ENCODE data around the gene JOSD2.
"Not testable (repeated sequence)": the region's sequence is repeated elsewhere in the genome, so short reads cannot be mapped to it uniquely, and the experiment has no call there.

Gene JOSD2

DNA sequence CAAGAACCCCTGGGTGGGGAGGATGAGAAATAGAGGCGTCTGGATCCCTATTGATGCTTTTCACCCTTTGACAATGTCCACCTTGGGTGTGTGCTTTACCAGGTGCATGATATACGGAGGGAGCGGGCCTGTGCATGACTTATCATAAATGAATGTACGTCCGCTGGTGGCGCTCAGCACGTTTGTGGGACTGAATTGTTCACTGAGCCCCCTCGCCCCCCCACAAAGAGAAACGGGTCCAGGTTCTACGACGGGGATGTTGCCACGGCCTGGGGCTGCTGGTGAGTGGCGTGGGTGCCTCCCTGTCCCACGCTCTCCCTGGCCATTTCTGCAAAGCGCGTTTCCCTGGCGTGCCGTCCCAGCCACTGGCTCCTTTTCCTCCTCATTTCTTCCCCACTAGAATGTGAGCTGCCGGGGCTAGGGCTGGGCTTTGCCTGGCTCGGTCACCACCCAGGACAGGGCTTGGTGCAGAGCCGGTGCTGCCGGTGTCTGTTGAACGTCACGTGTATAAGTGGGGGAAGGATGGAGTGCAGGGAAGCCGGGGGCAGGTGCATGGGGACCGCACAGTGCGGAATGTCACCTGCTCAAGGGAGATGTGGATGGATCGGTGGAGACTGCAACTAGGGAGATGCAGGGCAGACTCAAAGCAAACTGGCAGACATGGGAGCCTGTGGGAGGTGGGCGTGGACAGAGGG, 35.7 kb upstream of the JOSD2 start:
- DNase-seq = no peak

GRCh38 chr19:50542943-50543342, 32.0 kb upstream of the JOSD2 start:
- DNase-seq = no peak

DNA sequence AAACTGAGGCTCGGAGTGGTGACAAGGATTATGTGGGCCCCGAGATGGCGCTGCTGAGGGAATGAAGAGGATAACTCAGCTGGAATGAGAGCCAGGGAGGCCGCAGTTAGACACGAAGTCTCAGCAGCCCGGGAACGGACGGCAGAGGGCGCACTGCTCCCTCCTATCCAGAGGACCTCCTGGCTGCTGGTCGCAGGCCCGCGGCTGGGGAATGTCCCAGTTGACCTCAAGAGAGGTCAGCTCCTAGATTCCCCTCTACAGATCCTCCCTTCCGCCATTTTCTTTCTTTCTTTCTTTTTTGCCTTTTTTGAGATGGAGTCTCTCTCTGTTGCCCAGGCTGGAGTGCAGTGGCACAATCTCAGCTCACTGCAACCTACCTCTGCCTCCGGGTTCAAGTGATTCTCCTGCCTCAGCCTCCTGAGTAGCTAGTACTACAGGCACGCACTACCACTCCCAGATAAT, 26.8 kb upstream of the JOSD2 start:
- DNase-seq = peak; percentile 89

- DNase-seq = no peak
Observed at GRCh38 chr19:50537306-50537685, 26.3 kb upstream of the JOSD2 start.

GRCh38 chr19:50536662-50537305, 25.8 kb upstream of the JOSD2 start:
- DNase-seq = no peak

- no peak for DNase-seq
Observed at GRCh38 chr19:50535672-50536187, 24.7 kb upstream of the JOSD2 start.

DNA sequence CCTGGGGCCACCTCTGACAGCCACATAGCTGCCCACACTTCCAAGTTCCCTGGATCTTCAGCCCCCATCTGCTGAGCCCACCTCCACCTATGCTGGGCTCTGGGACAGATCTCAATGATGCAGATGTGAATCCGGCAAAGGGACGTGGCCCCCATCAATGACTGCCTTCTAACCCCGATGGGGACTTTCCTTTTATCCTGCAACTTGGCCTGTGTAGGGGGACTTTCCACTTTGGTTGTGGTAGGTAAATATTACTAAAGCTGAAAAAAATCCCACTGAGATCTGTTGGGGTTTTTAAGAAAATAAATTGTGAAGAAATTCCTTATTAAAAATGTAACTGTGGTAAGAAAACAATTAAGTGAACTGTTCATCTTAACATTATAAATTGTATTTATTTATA, 23.5 kb upstream of the JOSD2 start:
- DNase-seq = no peak

DNA sequence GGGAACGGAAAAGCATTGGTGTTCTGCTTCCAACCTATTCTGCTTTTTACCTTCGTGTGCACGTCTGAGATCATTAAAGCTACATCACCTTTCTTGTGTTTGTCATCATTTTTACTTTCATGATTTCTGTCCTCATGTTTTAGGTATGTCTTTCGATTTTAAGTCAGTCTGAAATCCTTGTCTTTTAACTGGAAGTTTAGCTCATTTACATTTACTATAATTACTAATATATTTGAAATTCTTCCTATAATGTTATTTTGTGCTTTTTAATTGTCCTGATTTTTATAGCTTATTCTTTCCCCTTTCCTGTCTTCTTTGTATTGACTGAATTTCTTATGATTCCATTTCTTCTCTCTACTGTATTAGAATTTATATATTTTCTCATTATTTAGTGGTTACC, 22.0 kb upstream of the JOSD2 start:
- no peak for DNase-seq

- no peak for DNase-seq
Observed at GRCh38 chr19:50531171-50531612, 20.2 kb upstream of the JOSD2 start.

DNA sequence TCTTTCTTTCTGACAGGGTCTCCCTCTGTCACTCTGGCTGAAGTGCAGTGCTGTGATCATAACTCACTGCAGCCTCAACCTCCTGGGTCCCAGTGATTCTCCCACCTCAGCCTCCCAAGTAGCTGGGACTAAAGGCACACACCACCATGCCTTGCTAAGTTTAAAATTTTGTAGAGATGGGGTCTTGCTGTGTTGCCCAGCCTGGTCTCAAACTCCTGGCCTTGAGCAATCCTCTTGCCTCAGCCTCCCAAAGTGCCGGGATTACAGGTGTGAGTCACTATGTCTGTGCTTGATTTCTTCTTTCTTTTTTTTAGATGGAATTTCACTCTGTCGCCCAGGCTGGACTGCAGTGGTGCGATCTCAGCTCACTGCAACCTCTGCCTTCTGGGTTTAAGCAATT, 17.1 kb upstream of the JOSD2 start:
- DNase-seq = not testable (repeated sequence)

GRCh38 chr19:50522881-50523280, 11.9 kb upstream of the JOSD2 start:
- DNase-seq = no peak

GRCh38 chr19:50520822-50521465, 10.0 kb upstream of the JOSD2 start:
- no peak for DNase-seq

DNA sequence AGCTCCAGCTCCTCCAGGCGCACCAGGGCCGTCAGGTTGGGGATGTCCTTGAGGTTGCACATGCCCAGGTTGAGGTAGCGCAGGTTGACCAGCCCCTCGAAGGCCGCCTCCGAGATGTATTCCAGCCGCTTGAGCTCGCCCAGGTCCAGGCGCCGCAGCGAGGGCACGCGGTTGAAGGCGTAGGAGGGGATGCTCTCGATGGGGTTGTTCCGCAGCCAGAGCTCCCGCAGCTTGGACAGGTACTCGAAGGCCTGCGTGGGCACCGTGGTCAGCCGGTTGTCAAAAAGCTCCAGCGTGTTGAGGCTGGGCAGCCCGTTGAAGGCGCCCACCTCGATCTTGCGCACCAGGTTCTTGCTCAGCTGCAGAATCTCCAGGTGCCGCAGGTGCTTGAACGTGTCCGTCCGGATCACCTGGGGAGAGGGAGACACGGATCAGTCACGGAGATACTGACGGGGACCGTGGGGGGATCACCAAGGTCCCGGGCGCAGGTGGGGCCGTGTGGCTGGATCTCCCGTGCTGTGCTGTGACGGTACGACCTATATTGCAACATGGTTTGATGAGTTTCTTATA, 8.1 kb upstream of the JOSD2 start:
- no peak for DNase-seq

DNA sequence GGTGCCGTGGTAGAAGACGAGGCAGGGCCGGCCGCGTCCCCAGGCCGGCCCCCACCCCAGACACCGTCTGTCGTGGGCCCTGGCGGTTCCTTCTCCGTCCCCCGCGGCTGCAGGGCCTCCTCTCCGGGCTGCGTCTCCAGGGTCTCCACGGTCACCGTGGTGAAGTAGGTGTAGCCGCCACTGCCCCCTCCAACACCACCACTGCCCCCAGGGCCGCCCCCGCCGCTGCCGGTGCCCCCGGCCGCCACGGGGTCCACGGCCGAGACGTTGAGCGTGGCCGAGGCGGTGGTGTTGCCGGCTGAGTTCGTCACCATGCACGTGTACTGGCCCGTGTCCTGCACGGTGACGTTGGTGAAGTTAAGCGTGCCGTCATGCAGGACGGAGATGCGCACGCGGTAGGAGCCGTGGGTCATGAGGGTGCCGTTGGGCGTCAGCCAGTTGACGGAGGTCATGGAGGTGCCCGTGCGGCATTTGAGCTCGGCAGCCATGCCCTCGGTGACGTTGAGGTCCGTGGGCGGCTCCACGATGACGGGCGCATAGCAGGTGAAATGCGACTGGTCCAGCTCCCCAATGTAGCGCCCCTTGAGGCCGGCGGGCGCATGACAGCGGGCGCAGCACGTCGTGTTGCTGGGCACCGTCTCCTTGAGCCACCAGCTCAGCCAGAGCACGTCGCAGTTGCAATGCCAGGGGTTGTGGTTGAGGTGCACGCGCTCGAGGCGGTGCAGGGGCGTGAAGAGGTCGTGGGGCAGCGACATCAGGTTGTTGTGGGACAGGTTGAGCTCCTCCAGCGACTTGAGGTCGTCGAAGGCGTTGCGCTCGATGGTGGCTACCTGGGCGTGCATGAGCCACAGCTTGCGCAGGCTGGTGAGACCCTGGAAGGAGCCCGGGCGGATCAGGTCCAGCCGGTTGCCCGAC, 7.4 kb upstream of the JOSD2 start:
- peak; percentile 48 for DNase-seq

GRCh38 chr19:50517704-50518075, 6.7 kb upstream of the JOSD2 start:
- no peak for DNase-seq

- no peak for DNase-seq
Observed at GRCh38 chr19:50516964-50517703, 6.1 kb upstream of the JOSD2 start.

DNA sequence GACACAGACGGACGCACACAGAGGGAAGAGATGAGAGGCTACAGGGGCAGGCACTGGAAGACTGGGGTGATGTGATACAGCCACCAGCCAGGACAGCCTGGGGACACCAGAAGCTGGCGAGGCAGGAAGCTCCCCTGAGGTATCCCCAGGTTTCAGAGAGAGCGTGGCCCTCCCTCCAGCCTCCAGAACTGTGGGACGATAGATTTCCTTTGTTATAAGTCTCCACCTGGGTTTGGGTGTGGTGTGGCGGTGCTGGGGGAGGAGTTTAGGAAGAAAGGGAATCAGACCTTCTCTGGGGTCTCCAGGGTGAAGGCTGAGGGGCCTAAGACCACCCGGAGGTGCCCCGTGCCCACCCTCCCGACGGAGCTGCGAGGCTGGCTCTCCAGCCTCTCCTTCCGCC, 5.5 kb upstream of the JOSD2 start:
- no peak for DNase-seq

- no peak for DNase-seq
Observed at GRCh38 chr19:50515168-50515561, 4.2 kb upstream of the JOSD2 start.

- no peak for DNase-seq
Observed at GRCh38 chr19:50514346-50515167, 3.6 kb upstream of the JOSD2 start.

- no peak for DNase-seq
Observed at GRCh38 chr19:50513746-50514345, 2.9 kb upstream of the JOSD2 start, which contains the start of gene ASPDH. Gene ASPDH (minus strand): TSS chr19:50513913. CDS start chr19:50513823, 90 bp downstream.
